OCI-LY1 (cell line): ENCODE results near the gene HIC2.
"Not testable (repeated sequence)": the region's sequence is repeated elsewhere in the genome, so short reads cannot be mapped to it uniquely, and the experiment has no call there.

Source experiments
- H2AFZ ChIP-seq: fragments of 200-600 bp; sonication (generic), shearing (Covaris generic); 2 replicates; pipeline ENCODE4 v1.6.0; 2014; ENCODE audit warnings: antibody characterized with exemption, mild to moderate bottlenecking, low read length
- H3F3A ChIP-seq: fragments of 200-600 bp; sonication (generic), shearing (Covaris generic); 2 replicates; pipeline ENCODE4 v1.6.0; 2014; ENCODE audit warnings: mild to moderate bottlenecking, antibody characterized with exemption, low read length, moderate library complexity; ENCODE audit not compliant: insufficient read depth
- H3K27ac ChIP-seq: fragments of 200-600 bp; sonication (generic); 2 replicates; pipeline ENCODE4 v1.5.1; 2014; ENCODE audit warnings: low read length, mixed run types, mild to moderate bottlenecking, low read depth; ENCODE audit not compliant: poor library complexity, severe bottlenecking
- H3K27me3 ChIP-seq: fragments of 200-600 bp; sonication (generic); 2 replicates; pipeline ENCODE4 v1.6.0; 2014; ENCODE audit warnings: antibody characterized with exemption, mild to moderate bottlenecking, low read length, moderate library complexity; ENCODE audit not compliant: insufficient read depth
- H3K36me3 ChIP-seq: fragments of 200-600 bp; sonication (generic); 2 replicates; pipeline ENCODE4 v1.6.1; 2014; ENCODE audit warnings: mild to moderate bottlenecking, antibody characterized with exemption, low read length, moderate library complexity, mixed read lengths; ENCODE audit not compliant: insufficient read depth
- H3K4me1 ChIP-seq: fragments of 200-600 bp; sonication (generic); 2 replicates; pipeline ENCODE4 v1.5.1; 2014; ENCODE audit warnings: mild to moderate bottlenecking, low read length, moderate library complexity; ENCODE audit not compliant: insufficient read depth, severe bottlenecking
- H3K4me2 ChIP-seq: fragments of 200-600 bp; sonication (generic), shearing (Covaris generic); 2 replicates; pipeline ENCODE4 v1.6.1; 2014; ENCODE audit warnings: low read length
- H3K4me3 ChIP-seq: fragments of 200-600 bp; sonication (generic); 2 replicates; pipeline ENCODE4 v1.5.1; 2014; ENCODE audit warnings: low read length, low read depth, mild to moderate bottlenecking, mixed read lengths; ENCODE audit not compliant: poor library complexity, severe bottlenecking
- H3K79me2 ChIP-seq: fragments of 200-600 bp; shearing (Covaris generic); 2 replicates; pipeline ENCODE4 v1.6.1; 2016; ENCODE audit warnings: mixed run types, low read length, mixed read lengths; ENCODE audit not compliant: insufficient read depth
- H3K9ac ChIP-seq: fragments of 200-600 bp; sonication (generic), shearing (Covaris generic); 2 replicates; pipeline ENCODE4 v1.6.1; 2014; ENCODE audit warnings: mild to moderate bottlenecking, low read length, mixed read lengths
- H3K9me2 ChIP-seq: fragments of 200-600 bp; sonication (generic), shearing (Covaris generic); 2 replicates; pipeline ENCODE4 v1.6.1; 2014; ENCODE audit warnings: low read depth, mild to moderate bottlenecking, low read length, mixed read lengths
- H3K9me3 ChIP-seq: fragments of 200-600 bp; shearing (Covaris generic); 2 replicates; pipeline ENCODE4 v1.6.1; 2014; ENCODE audit warnings: low read length, mixed read lengths
- H4K20me1 ChIP-seq: fragments of 200-600 bp; sonication (generic), shearing (Covaris generic); 2 replicates; pipeline ENCODE4 v1.6.0; 2016; ENCODE audit warnings: mild to moderate bottlenecking, low read length; ENCODE audit not compliant: insufficient read depth

Gene HIC2

GRCh38 chr22:21417227-21417746 lies at the start of gene HIC2:
TSS of gene HIC2 (plus strand) at chr22:21417371. CDS start at chr22:21442832, 25,461 bp downstream.
- H3F3A ChIP-seq, H3K27ac ChIP-seq, H2AFZ ChIP-seq, H3K79me2 ChIP-seq, H3K9me3 ChIP-seq, H4K20me1 ChIP-seq, H3K36me3 ChIP-seq, H3K4me1 ChIP-seq, H3K27me3 ChIP-seq, H3K9me2 ChIP-seq: not testable (repeated sequence)
- Histone ChIP-seq H3K4me3 (peak within 1 kb of the TSS; percentile 57), H3K4me2 (peak within 1 kb of the TSS; percentile 44; the same call in 1 of the 2 replicates), H3K9ac (peak within 1 kb of the TSS; percentile 55; the same call in 1 of the 2 replicates)

GRCh38 chr22:21368603-21369310 lies 48.4 kb upstream of the HIC2 start:
- H3K4me1 ChIP-seq, H4K20me1 ChIP-seq, H3F3A ChIP-seq, H3K36me3 ChIP-seq, H3K79me2 ChIP-seq, H3K9ac ChIP-seq, H3K9me3 ChIP-seq, H3K9me2 ChIP-seq, H3K4me2 ChIP-seq, H3K4me3 ChIP-seq, H2AFZ ChIP-seq, H3K27ac ChIP-seq, H3K27me3 ChIP-seq: not testable (repeated sequence)

GRCh38 chr22:21375880-21376279 lies 41.3 kb upstream of the HIC2 start:
- not testable (repeated sequence) for H3K4me1 ChIP-seq, H3K9me3 ChIP-seq, H3K9ac ChIP-seq, H2AFZ ChIP-seq, H3K27me3 ChIP-seq, H3K9me2 ChIP-seq, H3F3A ChIP-seq, H3K79me2 ChIP-seq, H3K4me2 ChIP-seq, H3K36me3 ChIP-seq, H3K4me3 ChIP-seq, H3K27ac ChIP-seq, H4K20me1 ChIP-seq

GRCh38 chr22:21383701-21384467 lies 33.3 kb upstream of the HIC2 start, which contains the start of gene RIMBP3B:
TSS of gene RIMBP3B (plus strand) at chr22:21383751. CDS start at chr22:21383859, 108 bp downstream.
- H2AFZ ChIP-seq, H3K27me3 ChIP-seq, H3K79me2 ChIP-seq, H3K9me3 ChIP-seq, H3K27ac ChIP-seq, H3K4me1 ChIP-seq, H3K9me2 ChIP-seq, H3K9ac ChIP-seq, H3K4me3 ChIP-seq, H4K20me1 ChIP-seq, H3K36me3 ChIP-seq, H3K4me2 ChIP-seq, H3F3A ChIP-seq: not testable (repeated sequence)

- not testable (repeated sequence) for H3K4me1 ChIP-seq, H2AFZ ChIP-seq, H3K4me3 ChIP-seq, H3K27ac ChIP-seq, H3K9me3 ChIP-seq, H3K4me2 ChIP-seq, H3K9me2 ChIP-seq, H3K36me3 ChIP-seq, H3K79me2 ChIP-seq, H3F3A ChIP-seq, H4K20me1 ChIP-seq, H3K27me3 ChIP-seq, H3K9ac ChIP-seq
These were observed 32.5 kb upstream of the HIC2 start for GRCh38 chr22:21384468-21385357.

- H3K9me2 ChIP-seq, H3K27me3 ChIP-seq, H3K4me2 ChIP-seq, H3K9ac ChIP-seq, H3F3A ChIP-seq, H3K4me1 ChIP-seq, H4K20me1 ChIP-seq, H3K79me2 ChIP-seq, H3K27ac ChIP-seq, H3K4me3 ChIP-seq, H2AFZ ChIP-seq, H3K36me3 ChIP-seq, H3K9me3 ChIP-seq: not testable (repeated sequence)
These were observed 27.7 kb upstream of the HIC2 start for GRCh38 chr22:21389480-21389879.

- not testable (repeated sequence) for H3F3A ChIP-seq, H3K9ac ChIP-seq, H2AFZ ChIP-seq, H3K9me3 ChIP-seq, H3K27me3 ChIP-seq, H3K36me3 ChIP-seq, H3K4me1 ChIP-seq, H3K79me2 ChIP-seq, H4K20me1 ChIP-seq, H3K4me2 ChIP-seq, H3K27ac ChIP-seq, H3K9me2 ChIP-seq, H3K4me3 ChIP-seq
These were observed 27.2 kb upstream of the HIC2 start for GRCh38 chr22:21390013-21390412.
